MCF 10A (cell line): ENCODE results near the gene SIGLEC9. TPM values are rescaled to one million over a fixed set of nuclear protein-coding genes. Genes with fewer than 3 reads are reported as not detected.
A peak's percentile ranks its signal among the peaks of the same experiment; 100 is the strongest.

ENCODE experiments used
- BruUV-seq: library from RNA; stranded (reverse); fragments of 400-500 nt; replicated peaks from 2 replicates; lab custom pipeline; 2021; lab: Mats Ljungman, UMichigan
- CTCF ChIA-PET: fragments of 300-600 bp; sonication (Branson Sonifier 250); formaldehyde crosslinking; extraction: SDS; loops from one replicate; lab custom pipeline; 2021; ENCODE audit warnings: antibody characterized with exemption, inconsistent platforms; lab: Yijun Ruan, JAX
- POLR2A ChIA-PET: fragments of 300-600, 350-650 bp; sonication (Branson Sonifier 250); formaldehyde crosslinking; extraction: SDS; loops from one replicate; lab custom pipeline; 2020; ENCODE audit warnings: antibody characterized with exemption, inconsistent platforms; lab: Yijun Ruan, JAX
- DNase-seq: peaks from one replicate; pipeline ENCODE4 v3.0.0-alpha.2; 2018; ENCODE audit not compliant: unreplicated experiment
- H3K27ac Mint-ChIP-seq: one replicate; pipeline ENCODE4 v1.8.0; 2022; ENCODE audit warnings: mild to moderate bottlenecking, low read depth, mixed read lengths; ENCODE audit not compliant: unreplicated experiment
- H3K27me3 Mint-ChIP-seq: one replicate; pipeline ENCODE4 v1.8.0; 2022; ENCODE audit warnings: mixed read lengths; ENCODE audit not compliant: insufficient read depth, unreplicated experiment
- H3K36me3 Mint-ChIP-seq: one replicate; pipeline ENCODE4 v1.8.0; 2022; ENCODE audit warnings: mild to moderate bottlenecking, moderate library complexity, mixed read lengths; ENCODE audit not compliant: insufficient read depth, unreplicated experiment
- H3K4me1 Mint-ChIP-seq: one replicate; pipeline ENCODE4 v1.8.0; 2022; ENCODE audit warnings: mixed read lengths; ENCODE audit not compliant: insufficient read depth, unreplicated experiment
- H3K4me3 Mint-ChIP-seq: one replicate; pipeline ENCODE4 v1.8.0; 2022; ENCODE audit warnings: mild to moderate bottlenecking, moderate library complexity, mixed read lengths; ENCODE audit not compliant: unreplicated experiment
- H3K9me3 Mint-ChIP-seq: one replicate; pipeline ENCODE4 v1.8.0; 2022; ENCODE audit warnings: mixed read lengths; ENCODE audit not compliant: unreplicated experiment
- intact Hi-C: fragments of 100-400 bp; cut with micrococcal nuclease; formaldehyde crosslinking; loops from 2 replicates; pipeline ENCODE4 v1.14.1; 2022
- total RNA-seq: library from RNA; stranded (reverse); gene quantifications from 2 replicates; pipeline ENCODE4 v1.2.3, GENCODE V29; 2022
- TF ChIP-seq, protein P1 (sequence below): fragments of 200-600 bp; IDR thresholded peaks from one replicate; pipeline ENCODE4 v1.8.0; 2022; ENCODE audit warnings: antibody characterized with exemption, mild to moderate bottlenecking; ENCODE audit not compliant: unreplicated experiment

SIGLEC9 gene
- total RNA-seq, 1 experiment from 2014 or later, result not detected

DNA sequence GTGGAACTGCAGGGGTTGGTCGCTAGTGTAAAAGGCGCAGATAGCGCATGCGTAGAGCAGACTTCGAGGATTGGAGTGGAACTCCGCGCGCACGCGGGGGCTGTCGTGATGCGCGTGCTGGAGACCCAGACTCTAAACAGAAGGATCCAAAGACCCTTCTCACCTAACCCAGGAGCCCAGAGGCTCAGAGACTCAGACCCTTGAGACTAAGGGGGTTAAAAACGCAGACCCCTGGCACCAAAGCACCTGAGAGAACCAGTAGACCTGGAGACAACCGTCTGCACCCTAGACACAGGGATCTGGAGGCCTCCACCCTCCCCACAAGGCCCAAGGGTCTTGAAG lies 15.9 kb upstream of the SIGLEC9 start:
- ChIA-PET CTCF (no interaction called here), POLR2A (interaction anchor here (0.6 to 0.9 kb wide), 6 partner anchors 12 to 1335 kb away, joined by 3 to 4 read pairs (median 4); no protein-coding TSS in a partner anchor)
- Mint-ChIP-seq H3K27me3 (no peaks in the 10 kb centered on the region), H3K4me1 (peaks cover 21% of the 10 kb centered on the region), H3K4me3 (peak overlapping the region; percentile 77), H3K27ac (peak overlapping the region; percentile 89), H3K36me3 (peaks cover 2% of the 10 kb centered on the region), H3K9me3 (no peaks in the 10 kb centered on the region)
- BruUV-seq, result no TSS peak
- no peak for DNase-seq
- intact Hi-C loops, result loop anchor here (10.0 kb wide), 1 partner anchor 686 kb away; the partner anchor contains the start of gene FPR3
- TF ChIP-seq, protein P1, sequence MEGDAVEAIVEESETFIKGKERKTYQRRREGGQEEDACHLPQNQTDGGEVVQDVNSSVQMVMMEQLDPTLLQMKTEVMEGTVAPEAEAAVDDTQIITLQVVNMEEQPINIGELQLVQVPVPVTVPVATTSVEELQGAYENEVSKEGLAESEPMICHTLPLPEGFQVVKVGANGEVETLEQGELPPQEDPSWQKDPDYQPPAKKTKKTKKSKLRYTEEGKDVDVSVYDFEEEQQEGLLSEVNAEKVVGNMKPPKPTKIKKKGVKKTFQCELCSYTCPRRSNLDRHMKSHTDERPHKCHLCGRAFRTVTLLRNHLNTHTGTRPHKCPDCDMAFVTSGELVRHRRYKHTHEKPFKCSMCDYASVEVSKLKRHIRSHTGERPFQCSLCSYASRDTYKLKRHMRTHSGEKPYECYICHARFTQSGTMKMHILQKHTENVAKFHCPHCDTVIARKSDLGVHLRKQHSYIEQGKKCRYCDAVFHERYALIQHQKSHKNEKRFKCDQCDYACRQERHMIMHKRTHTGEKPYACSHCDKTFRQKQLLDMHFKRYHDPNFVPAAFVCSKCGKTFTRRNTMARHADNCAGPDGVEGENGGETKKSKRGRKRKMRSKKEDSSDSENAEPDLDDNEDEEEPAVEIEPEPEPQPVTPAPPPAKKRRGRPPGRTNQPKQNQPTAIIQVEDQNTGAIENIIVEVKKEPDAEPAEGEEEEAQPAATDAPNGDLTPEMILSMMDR, result no peak

DNA sequence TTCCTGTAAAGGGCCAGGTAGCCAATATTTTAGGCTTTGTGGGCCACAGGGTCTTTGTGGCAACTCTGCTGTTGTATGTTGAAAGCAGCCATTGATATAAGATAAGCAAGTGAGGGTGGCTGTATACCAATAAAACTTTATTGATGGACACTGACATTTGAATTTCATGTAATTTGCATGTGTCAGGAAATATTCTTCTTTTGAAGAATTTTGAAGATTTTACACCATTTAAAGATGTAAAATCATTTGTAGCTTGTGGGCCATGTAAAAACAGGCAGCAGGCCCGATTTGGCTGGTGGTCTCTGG lies 14.1 kb upstream of the SIGLEC9 start:
- no peak for DNase-seq
- Mint-ChIP-seq H3K27ac (no peak overlapping the region), H3K36me3 (no peaks in the 10 kb centered on the region), H3K27me3 (no peaks in the 10 kb centered on the region), H3K4me1 (peaks cover 15% of the 10 kb centered on the region), H3K9me3 (no peaks in the 10 kb centered on the region), H3K4me3 (no peak overlapping the region)
- TF ChIP-seq, protein P1, result no peak
- intact Hi-C loops, result no loop called here
- BruUV-seq, result no TSS peak
- ChIA-PET POLR2A (no interaction called here), CTCF (interaction anchor here (0.6 to 1.2 kb wide), 4 partner anchors 14 to 149 kb away, joined by 3 to 4 read pairs (median 3); no protein-coding TSS in a partner anchor)

DNA sequence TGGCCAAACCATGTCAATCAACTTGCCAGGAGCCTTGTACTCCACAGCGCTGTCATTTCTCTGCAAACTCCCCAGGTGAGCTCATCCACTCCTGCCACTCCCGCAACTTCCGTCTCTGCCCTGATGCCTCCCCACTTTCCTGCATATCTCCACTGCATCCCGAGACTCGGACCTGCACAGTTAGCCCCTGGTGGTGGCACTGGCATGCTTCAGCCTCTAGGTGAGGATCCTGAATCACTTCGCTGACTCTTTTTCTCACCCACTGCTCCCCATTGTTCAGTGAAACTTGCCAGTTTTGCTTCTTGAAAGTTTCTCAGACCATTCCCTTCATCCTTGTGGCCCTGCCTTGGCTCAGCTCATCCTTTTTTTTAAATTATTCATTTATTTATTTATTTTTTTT lies 13.1 kb upstream of the SIGLEC9 start:
- H3K9me3 Mint-ChIP-seq, result no peaks in the 10 kb centered on the region
- CTCF ChIA-PET, result interaction anchor here (0.6 to 1.5 kb wide), 3 partner anchors 15 to 360 kb away, joined by 3 to 4 read pairs (median 4); no protein-coding TSS in a partner anchor
- H3K27ac Mint-ChIP-seq, result no peak overlapping the region
- intact Hi-C loops, result no loop called here
- H3K4me3 Mint-ChIP-seq, result no peak overlapping the region
- POLR2A ChIA-PET, result no interaction called here
- peaks cover 8% of the 10 kb centered on the region for H3K4me1 Mint-ChIP-seq
- DNase-seq, result no peak
- BruUV-seq, result no TSS peak
- TF ChIP-seq, protein P1, result peak; percentile 8
- H3K27me3 Mint-ChIP-seq, result no peaks in the 10 kb centered on the region
- H3K36me3 Mint-ChIP-seq, result no peaks in the 10 kb centered on the region

DNA sequence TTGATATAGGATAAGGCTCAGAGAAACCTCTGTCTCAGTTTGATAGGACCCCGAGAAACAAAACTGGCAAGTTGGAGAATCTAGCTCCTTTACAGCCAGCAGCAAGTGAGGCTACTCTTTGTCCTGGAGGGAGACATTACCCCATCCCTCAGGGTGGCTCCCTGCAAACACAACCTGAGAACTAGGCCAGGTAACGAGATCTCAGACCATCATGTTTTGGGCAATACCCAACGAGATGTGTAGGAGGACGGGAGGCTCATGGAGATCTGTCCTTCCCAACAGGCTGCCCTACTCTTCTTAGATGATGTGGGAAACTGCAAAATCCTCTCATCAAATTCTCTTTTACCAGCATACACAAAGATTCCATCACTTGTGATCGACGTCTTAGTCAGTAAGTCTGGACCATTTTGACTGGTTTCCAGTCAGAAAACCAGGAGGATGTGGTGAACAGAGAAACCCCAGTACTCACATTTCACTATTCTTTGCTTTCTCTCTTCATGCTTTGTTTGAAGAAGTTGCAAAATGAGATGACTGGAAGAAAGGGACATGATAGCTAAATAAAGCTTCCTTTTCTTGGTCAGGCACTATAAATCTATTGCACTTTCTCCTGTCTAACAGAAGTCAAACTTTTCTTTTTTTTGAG lies 10.5 kb upstream of the SIGLEC9 start:
- POLR2A ChIA-PET, result no interaction called here
- BruUV-seq, result no TSS peak
- CTCF ChIA-PET, result interaction anchor here (0.5 to 0.8 kb wide), 2 partner anchors 54 to 491 kb away, joined by 3 to 6 read pairs; no protein-coding TSS in a partner anchor
- Mint-ChIP-seq H3K36me3 (no peaks in the 10 kb centered on the region), H3K9me3 (no peaks in the 10 kb centered on the region), H3K4me1 (no peaks in the 10 kb centered on the region), H3K27me3 (no peaks in the 10 kb centered on the region), H3K4me3 (no peak overlapping the region), H3K27ac (no peak overlapping the region)
- intact Hi-C loops, result no loop called here
- TF ChIP-seq, protein P1, result no peak
- no peak for DNase-seq
